Neuronal stem cell (in vitro differentiated cells): ENCODE data around the gene CHI3L1.

Experiments
- DNase-seq: peaks from one replicate; pipeline ENCODE4 v3.0.0-alpha.2; 2013; ENCODE audit warnings: low spot score
- H2AFZ ChIP-seq: one replicate; pipeline ENCODE4 v1.6.1; 2013; ENCODE audit warnings: mild to moderate bottlenecking, low read length, inconsistent platforms
- H2AK5ac ChIP-seq: 2 replicates; pipeline ENCODE4 v1.6.1; 2013; ENCODE audit warnings: low read depth, mild to moderate bottlenecking, inconsistent platforms, low read length, moderate library complexity, mixed read lengths
- H2BK120ac ChIP-seq: 2 replicates; pipeline ENCODE4 v1.6.1; 2013; ENCODE audit warnings: low read depth, mild to moderate bottlenecking, inconsistent platforms, low read length, moderate library complexity, mixed read lengths
- H2BK12ac ChIP-seq: one replicate; pipeline ENCODE4 v1.6.1; 2013; ENCODE audit warnings: low read length, inconsistent platforms
- H2BK15ac ChIP-seq: 2 replicates; pipeline ENCODE4 v1.6.1; 2013; ENCODE audit warnings: mild to moderate bottlenecking, low read length, inconsistent platforms, mixed read lengths
- H2BK5ac ChIP-seq: one replicate; pipeline ENCODE4 v1.6.1; 2013; ENCODE audit warnings: inconsistent platforms, mild to moderate bottlenecking, low read length, moderate library complexity
- H3K14ac ChIP-seq: one replicate; pipeline ENCODE4 v1.6.1; 2013; ENCODE audit warnings: low read length, inconsistent platforms
- H3K18ac ChIP-seq: 2 replicates; pipeline ENCODE4 v1.6.1; 2013; ENCODE audit warnings: low read length, inconsistent platforms
- H3K23ac ChIP-seq: 2 replicates; pipeline ENCODE4 v1.6.1; 2013; ENCODE audit warnings: low read depth, mild to moderate bottlenecking, mixed read lengths, low read length, inconsistent platforms; ENCODE audit not compliant: poor library complexity
- H3K27ac ChIP-seq: replicated peaks from 3 replicates; pipeline ENCODE4 v1.5.1; 2013; ENCODE audit warnings: low read length, inconsistent platforms
- H3K27me3 ChIP-seq, 3 experiments: 2 replicates each; pipeline ENCODE4 v1.6.1; 2013; ENCODE audit warnings: low read length in 3 of 3, mild to moderate bottlenecking in 2 of 3, inconsistent platforms in 1 of 3, low read depth in 1 of 3, mixed read lengths in 1 of 3, moderate library complexity in 1 of 3; ENCODE audit not compliant: control insufficient read depth in 3 of 3, insufficient read depth in 3 of 3
- H3K36me3 ChIP-seq, 2 donors: replicated peaks in 1 of 2; 2 replicates each; pipeline ENCODE4 v1.6.1; 2013; ENCODE audit warnings: low read length in 2 of 2; ENCODE audit not compliant: control insufficient read depth in 2 of 2, insufficient read depth in 2 of 2
- H3K4ac ChIP-seq: 2 replicates; pipeline ENCODE4 v1.6.1; 2013; ENCODE audit warnings: inconsistent platforms, mild to moderate bottlenecking, low read length, moderate library complexity
- H3K4me1 ChIP-seq, 2 donors: 1 replicate in 1 of 2; 2 replicates in 1 of 2; pipeline ENCODE4 v1.6.1; 2013; ENCODE audit warnings: low read length in 2 of 2, low read depth in 1 of 2; ENCODE audit not compliant: control insufficient read depth in 2 of 2, insufficient read depth in 1 of 2
- H3K4me2 ChIP-seq: one replicate; pipeline ENCODE4 v1.6.1; 2013; ENCODE audit warnings: mild to moderate bottlenecking, low read length, inconsistent platforms; ENCODE audit not compliant: insufficient read depth, poor library complexity, severe bottlenecking
- H3K4me3 ChIP-seq, 2 donors: 2 replicates each; pipeline ENCODE4 v1.5.1; 2013; ENCODE audit warnings: low read length in 2 of 2, mild to moderate bottlenecking in 2 of 2, inconsistent platforms in 1 of 2, moderate library complexity in 1 of 2
- H3K79me1 ChIP-seq: one replicate; pipeline ENCODE4 v1.6.1; 2013; ENCODE audit warnings: low read depth, mild to moderate bottlenecking, inconsistent platforms, low read length, moderate library complexity
- H3K9ac ChIP-seq: one replicate; pipeline ENCODE4 v1.6.1; 2013; ENCODE audit warnings: mild to moderate bottlenecking, low read depth, low read length, inconsistent platforms; ENCODE audit not compliant: poor library complexity
- H3K9me3 ChIP-seq, 2 donors: replicated peaks in 1 of 2; 2 replicates each; pipeline versions ENCODE3 to v1.6.1; 2013; ENCODE audit warnings: low read length in 2 of 2, mild to moderate bottlenecking in 2 of 2, inconsistent platforms in 1 of 2, low read depth in 1 of 2, mixed read lengths in 1 of 2, moderate library complexity in 1 of 2; ENCODE audit not compliant: control insufficient read depth in 2 of 2, insufficient read depth in 1 of 2
- H4K8ac ChIP-seq: one replicate; pipeline ENCODE4 v1.6.1; 2013; ENCODE audit warnings: low read depth, mild to moderate bottlenecking, inconsistent platforms, low read length, moderate library complexity
- H4K91ac ChIP-seq: one replicate; pipeline ENCODE4 v1.6.1; 2013; ENCODE audit warnings: low read length, low read depth, mild to moderate bottlenecking, inconsistent platforms; ENCODE audit not compliant: poor library complexity
- WGBS, 2 donors: extraction: QIAGEN DNeasy Blood & Tissue Kit; methylation state at CpG; one replicate each; pipeline ENCODE4 v1.1.7; 2013; ENCODE audit warnings: missing lambda C conversion rate in 2 of 2, mixed read lengths in 1 of 2; ENCODE audit not compliant: insufficient read length in 2 of 2, insufficient replicate concordance in 1 of 2; ENCODE audit errors: extremely low coverage in 2 of 2; 5-methylcytosine and 5-hydroxymethylcytosine counted together

Gene CHI3L1

GRCh38 chr1:203147376-203147775, 39.1 kb downstream of the CHI3L1 start:
- Histone ChIP-seq H3K9ac (no peak overlapping the region), H4K8ac (no peak overlapping the region)
- WGBS, 2 donors, result no CpG with 5 or more reads among the region's 5 CpGs

GRCh38 chr1:203146537-203146936, 40.0 kb downstream of the CHI3L1 start:
- H2BK120ac ChIP-seq, result no peak overlapping the region
- no peak overlapping the region for H3K4me2 ChIP-seq
- H2AK5ac ChIP-seq, result no peak overlapping the region
- H3K27me3 ChIP-seq, result no peaks in the 10 kb centered on the region
- no peaks in the 10 kb centered on the region for H3K79me1 ChIP-seq
- H3K23ac ChIP-seq, result no peak overlapping the region
- no CpG with 5 or more reads among the region's 7 CpGs for WGBS, 2 donors
- no peak overlapping the region for H4K91ac ChIP-seq
- H2BK5ac ChIP-seq, result no peak overlapping the region
- H3K4ac ChIP-seq, result no peak overlapping the region
- no peak overlapping the region for H3K4me3 ChIP-seq
- DNase-seq, result no peak
- no peak overlapping the region for H2BK12ac ChIP-seq
- H2AFZ ChIP-seq, result no peak overlapping the region
- peak overlapping the region; percentile 51 for H2BK15ac ChIP-seq
- H3K36me3 ChIP-seq, result no peaks in the 10 kb centered on the region
- H3K18ac ChIP-seq, result peak overlapping the region; percentile 84
- no peak overlapping the region for H3K14ac ChIP-seq
- H4K8ac ChIP-seq, result no peak overlapping the region
- H3K4me1 ChIP-seq, result peaks cover 7 to 19% of the 10 kb centered on the region in 2 donors
- H3K9ac ChIP-seq, result no peak overlapping the region
- peaks cover 0 to 2% of the 10 kb centered on the region in 2 donors for H3K9me3 ChIP-seq
- no peak overlapping the region for H3K27ac ChIP-seq

More at GRCh38 chr1:203147376-203147775, 39.1 kb downstream of the CHI3L1 start:
- Histone ChIP-seq H3K4me3 (no peak overlapping the region), H3K4me1 (peaks cover 12 to 26% of the 10 kb centered on the region in 2 donors), H2BK15ac (no peak overlapping the region), H3K9me3 (peaks cover 0 to 2% of the 10 kb centered on the region in 2 donors), H2BK5ac (no peak overlapping the region), H3K23ac (no peak overlapping the region), H2BK120ac (no peak overlapping the region), H3K27ac (no peak overlapping the region), H3K27me3 (no peaks in the 10 kb centered on the region), H3K14ac (no peak overlapping the region), H3K4me2 (no peak overlapping the region), H3K4ac (no peak overlapping the region), H3K79me1 (no peaks in the 10 kb centered on the region), H2AFZ (no peak overlapping the region), H2AK5ac (no peak overlapping the region), H2BK12ac (no peak overlapping the region), H4K91ac (no peak overlapping the region), H3K18ac (no peak overlapping the region), H3K36me3 (no peaks in the 10 kb centered on the region)
- DNase-seq, result no peak

- no peak overlapping the region for H3K4me2 ChIP-seq
- no peak overlapping the region for H4K8ac ChIP-seq
- no peak overlapping the region for H4K91ac ChIP-seq
- peak overlapping the region; percentile 80 for H2AK5ac ChIP-seq
- H2BK5ac ChIP-seq, result peak overlapping the region; percentile 20
- H3K14ac ChIP-seq, result no peak overlapping the region
- peak overlapping the region; percentile 73 for H2BK15ac ChIP-seq
- no peak for DNase-seq
- H3K4me1 ChIP-seq, result peaks cover 7 to 16% of the 10 kb centered on the region in 2 donors
- H3K18ac ChIP-seq, result peak overlapping the region; percentile 16
- no peaks in the 10 kb centered on the region for H3K79me1 ChIP-seq
- H3K27ac ChIP-seq, result no peak overlapping the region
- no peaks in the 10 kb centered on the region for H3K27me3 ChIP-seq
- H3K4me3 ChIP-seq, result no peak overlapping the region
- no peak overlapping the region for H3K4ac ChIP-seq
- H2AFZ ChIP-seq, result no peak overlapping the region
- no peak overlapping the region for H2BK120ac ChIP-seq
- no peak overlapping the region for H3K23ac ChIP-seq
- no CpG with 5 or more reads among the region's 2 CpGs for WGBS, 2 donors
- no peak overlapping the region for H2BK12ac ChIP-seq
- peaks cover 0 to 2% of the 10 kb centered on the region in 2 donors for H3K9me3 ChIP-seq
- H3K36me3 ChIP-seq, result no peaks in the 10 kb centered on the region
- H3K9ac ChIP-seq, result no peak overlapping the region
Observed at GRCh38 chr1:203146042-203146369, 40.5 kb downstream of the CHI3L1 start.

GRCh38 chr1:203145321-203146041, 41.0 kb downstream of the CHI3L1 start:
- H3K18ac ChIP-seq, result peak overlapping the region; percentile 41
- H3K4ac ChIP-seq, result no peak overlapping the region
- H3K27ac ChIP-seq, result no peak overlapping the region
- H3K9me3 ChIP-seq, result peaks cover 0 to 2% of the 10 kb centered on the region in 2 donors
- peak overlapping the region; percentile 48 for H4K91ac ChIP-seq
- H4K8ac ChIP-seq, result no peak overlapping the region
- peak overlapping the region; percentile 73 for H2BK15ac ChIP-seq
- no peak overlapping the region for H2BK120ac ChIP-seq
- peak overlapping the region; percentile 87 for H3K14ac ChIP-seq
- no CpG with 5 or more reads among the region's 13 CpGs for WGBS, 2 donors
- H2AFZ ChIP-seq, result no peak overlapping the region
- H3K4me2 ChIP-seq, result no peak overlapping the region
- peaks cover 7 to 15% of the 10 kb centered on the region in 2 donors for H3K4me1 ChIP-seq
- no peaks in the 10 kb centered on the region for H3K27me3 ChIP-seq
- peak overlapping the region; percentile 21 for H2BK5ac ChIP-seq
- no peaks in the 10 kb centered on the region for H3K36me3 ChIP-seq
- H3K23ac ChIP-seq, result peak overlapping the region; percentile 56
- no peak overlapping the region for H2BK12ac ChIP-seq
- H3K79me1 ChIP-seq, result no peaks in the 10 kb centered on the region
- H2AK5ac ChIP-seq, result peak overlapping the region; percentile 80
- no peak overlapping the region for H3K4me3 ChIP-seq
- DNase-seq, result no peak
- H3K9ac ChIP-seq, result no peak overlapping the region
